Mesendoderm (in vitro differentiated cells): ENCODE results near the gene ANKRD13A.
"Not testable (repeated sequence)": the region's sequence is repeated elsewhere in the genome, so short reads cannot be mapped to it uniquely, and the experiment has no call there.

Experiments
- DNase-seq: peaks from one replicate; pipeline ENCODE4 v3.0.0; 2013
- H2AK5ac ChIP-seq: 2 replicates; pipeline ENCODE4 v1.6.1; 2013; ENCODE audit warnings: low read length, inconsistent platforms
- H2BK120ac ChIP-seq: 2 replicates; pipeline ENCODE4 v1.6.1; 2013; ENCODE audit warnings: low read depth, mild to moderate bottlenecking, low read length, moderate library complexity, mixed read lengths
- H2BK15ac ChIP-seq: replicated peaks from 2 replicates; pipeline ENCODE4 v1.6.1; 2013; ENCODE audit warnings: low read depth, mild to moderate bottlenecking, moderate library complexity
- H2BK5ac ChIP-seq: 2 replicates; pipeline ENCODE4 v1.6.1; 2013; ENCODE audit warnings: low read length, inconsistent platforms
- H3K18ac ChIP-seq: 2 replicates; pipeline ENCODE4 v1.6.1; 2013; ENCODE audit warnings: mild to moderate bottlenecking, low read length, mixed read lengths
- H3K23ac ChIP-seq: one replicate; pipeline ENCODE4 v1.6.1; 2013; ENCODE audit warnings: low read length
- H3K27ac ChIP-seq: 2 replicates; pipeline ENCODE4 v1.5.1; 2013; ENCODE audit warnings: low read depth, mild to moderate bottlenecking, inconsistent platforms, low read length, moderate library complexity
- H3K27me3 ChIP-seq: 2 replicates; pipeline ENCODE4 v1.6.1; 2013; ENCODE audit warnings: low read length, control low read depth, mild to moderate bottlenecking, inconsistent platforms; ENCODE audit not compliant: insufficient read depth, poor library complexity
- H3K36me3 ChIP-seq: 2 replicates; pipeline ENCODE4 v1.6.1; 2013; ENCODE audit warnings: low read length, inconsistent platforms; ENCODE audit not compliant: control insufficient read depth, insufficient read depth
- H3K4ac ChIP-seq: one replicate; pipeline ENCODE4 v1.6.1; 2013; ENCODE audit warnings: low read depth, mild to moderate bottlenecking, low read length, moderate library complexity
- H3K4me1 ChIP-seq: 2 replicates; pipeline ENCODE4 v1.6.1; 2013; ENCODE audit warnings: low read depth, low read length, inconsistent platforms; ENCODE audit not compliant: control insufficient read depth
- H3K4me2 ChIP-seq: 2 replicates; pipeline ENCODE4 v1.6.1; 2013; ENCODE audit warnings: low read length
- H3K4me3 ChIP-seq: 2 replicates; pipeline ENCODE4 v1.5.1; 2013; ENCODE audit warnings: mild to moderate bottlenecking, low read length
- H3K56ac ChIP-seq: one replicate; pipeline ENCODE4 v1.6.1; 2013; ENCODE audit warnings: low read length
- H3K79me1 ChIP-seq: 2 replicates; pipeline ENCODE4 v1.6.1; 2013; ENCODE audit warnings: low read length, inconsistent platforms
- H3K79me2 ChIP-seq: 2 replicates; pipeline ENCODE4 v1.6.1; 2013; ENCODE audit warnings: mild to moderate bottlenecking, low read length; ENCODE audit not compliant: control insufficient read depth, insufficient read depth
- H3K9ac ChIP-seq: 2 replicates; pipeline ENCODE4 v1.6.1; 2013; ENCODE audit warnings: low read length, inconsistent platforms
- H4K5ac ChIP-seq: one replicate; pipeline ENCODE4 v1.6.1; 2013; ENCODE audit warnings: low read length
- H4K8ac ChIP-seq: one replicate; pipeline ENCODE4 v1.6.1; 2013; ENCODE audit warnings: low read depth, mild to moderate bottlenecking, control low read depth, low read length, moderate library complexity
- WGBS: extraction: QIAGEN DNeasy Blood & Tissue Kit; methylation state at CpG from one replicate; pipeline ENCODE4 v1.1.7; 2013; ENCODE audit warnings: low lambda C conversion rate, missing lambda C conversion rate; ENCODE audit not compliant: insufficient coverage; ENCODE audit errors: extremely low coverage; 5-methylcytosine and 5-hydroxymethylcytosine counted together

Gene ANKRD13A

GRCh38 chr12:110071967-110072366, 72.7 kb downstream of the ANKRD13A start:
- Histone ChIP-seq H3K79me2 (no peaks in the 10 kb centered on the region), H3K36me3 (no peaks in the 10 kb centered on the region), H3K4ac (no peak overlapping the region), H3K4me1 (no peaks in the 10 kb centered on the region), H3K4me2 (no peak overlapping the region), H3K27ac (no peak overlapping the region), H3K79me1 (no peaks in the 10 kb centered on the region), H2AK5ac (no peak overlapping the region), H3K56ac (no peak overlapping the region), H3K4me3 (no peak overlapping the region), H3K18ac (no peak overlapping the region), H4K8ac (no peak overlapping the region), H2BK5ac (no peak overlapping the region), H3K27me3 (no peaks in the 10 kb centered on the region), H3K23ac (no peak overlapping the region), H4K5ac (no peak overlapping the region), H2BK120ac (no peak overlapping the region), H2BK15ac (no peak overlapping the region), H3K9ac (no peak overlapping the region)
- WGBS: no CpG with 5 or more reads among the region's 3 CpGs
- DNase-seq: no peak

DNA sequence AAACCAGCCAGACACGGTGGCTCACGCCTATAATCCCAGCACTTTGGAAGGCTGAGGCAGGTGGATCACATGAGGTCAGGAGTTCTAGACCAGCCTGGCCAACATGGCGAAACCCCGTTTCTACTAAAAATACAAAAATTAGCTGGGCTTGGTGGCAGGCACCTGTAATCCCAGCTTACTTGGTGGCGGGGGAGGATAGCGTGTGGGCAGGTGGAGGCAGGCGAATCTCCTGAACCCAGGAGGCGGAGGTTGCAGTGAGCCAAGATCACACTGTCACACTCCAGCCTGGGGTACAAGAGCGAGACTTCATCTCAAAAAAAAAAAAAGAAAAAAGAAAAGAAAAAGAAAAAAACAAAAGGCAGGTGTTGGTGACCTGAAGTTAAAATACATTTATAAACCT, 73.4 kb downstream of the ANKRD13A start:
- H3K4me2 ChIP-seq, H3K4ac ChIP-seq, H2BK5ac ChIP-seq, H4K8ac ChIP-seq, H4K5ac ChIP-seq, H3K4me1 ChIP-seq, H3K79me2 ChIP-seq, H3K56ac ChIP-seq, H3K4me3 ChIP-seq, H2AK5ac ChIP-seq, H3K27me3 ChIP-seq, H3K79me1 ChIP-seq, H2BK120ac ChIP-seq, H3K23ac ChIP-seq, DNase-seq, H3K18ac ChIP-seq, H2BK15ac ChIP-seq, H3K27ac ChIP-seq, H3K36me3 ChIP-seq, H3K9ac ChIP-seq: not testable (repeated sequence)
- WGBS: no CpG with 5 or more reads among the region's 9 CpGs

DNA sequence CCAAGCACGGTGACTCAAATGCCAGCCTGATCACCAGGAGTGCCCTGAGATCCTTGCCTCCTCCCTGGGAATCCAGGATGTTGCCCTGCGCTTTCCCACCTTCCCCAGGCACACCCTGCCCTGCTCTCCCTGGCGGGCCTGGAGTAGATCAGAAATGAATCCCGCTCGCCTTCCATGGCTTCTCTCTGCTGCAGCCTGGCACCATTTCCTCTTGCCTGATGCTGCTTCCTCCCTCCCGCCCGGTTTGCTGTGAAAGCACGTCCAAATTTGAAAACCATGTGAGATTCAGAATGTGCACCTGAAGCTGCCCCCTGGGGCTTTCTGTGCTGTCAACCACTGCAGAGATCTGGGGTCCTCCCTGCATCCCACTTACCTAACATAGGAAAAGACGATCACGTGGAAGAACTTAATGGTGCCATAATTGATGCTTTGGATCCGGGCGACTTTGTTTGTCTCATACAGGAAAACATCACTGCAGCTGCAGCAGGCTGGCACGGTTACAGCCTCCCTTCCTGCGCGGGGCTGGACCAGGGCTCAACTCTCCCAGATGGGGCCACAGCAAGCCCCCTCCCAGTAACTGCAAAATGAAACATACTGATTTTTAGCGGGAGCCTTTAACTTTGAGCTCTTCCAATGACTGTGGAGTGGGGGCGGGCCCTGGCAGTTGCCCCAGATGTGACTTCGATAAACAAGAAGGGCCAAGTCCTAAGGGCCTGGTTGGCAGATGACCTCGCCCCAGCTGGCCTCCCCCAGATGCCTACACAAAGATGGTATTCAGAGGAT, 74.0 kb downstream of the ANKRD13A start:
- Histone ChIP-seq H3K56ac (no peak overlapping the region), H3K79me2 (no peaks in the 10 kb centered on the region), H3K9ac (no peak overlapping the region), H2BK120ac (no peak overlapping the region), H2BK15ac (no peak overlapping the region), H4K5ac (no peak overlapping the region), H3K4ac (no peak overlapping the region), H3K4me3 (no peak overlapping the region), H3K4me1 (no peaks in the 10 kb centered on the region), H3K18ac (no peak overlapping the region), H4K8ac (no peak overlapping the region), H3K36me3 (no peaks in the 10 kb centered on the region), H2BK5ac (no peak overlapping the region), H3K23ac (no peak overlapping the region), H2AK5ac (no peak overlapping the region), H3K27me3 (no peaks in the 10 kb centered on the region), H3K79me1 (no peaks in the 10 kb centered on the region), H3K4me2 (no peak overlapping the region), H3K27ac (no peak overlapping the region)
- WGBS: no CpG with 5 or more reads among the region's 19 CpGs
- DNase-seq: no peak

DNA sequence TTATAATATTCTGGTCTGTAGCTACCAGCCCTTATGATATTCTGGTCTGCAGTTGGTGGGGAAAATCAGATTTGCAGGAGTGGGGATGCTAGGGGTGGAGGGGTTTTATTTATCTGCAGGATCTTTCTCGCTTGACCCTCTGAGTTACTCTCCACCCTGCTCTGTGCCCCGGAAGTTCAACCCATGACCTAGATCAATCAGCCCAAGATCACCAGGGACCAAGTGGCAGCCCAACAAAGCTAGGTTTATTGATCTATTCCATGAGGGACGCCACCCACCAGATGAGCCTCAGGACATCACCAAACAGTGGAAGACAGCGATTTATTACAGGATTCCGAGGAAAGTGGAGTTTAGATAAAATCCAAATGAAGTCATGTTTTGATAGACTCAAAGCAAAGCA, 74.9 kb downstream of the ANKRD13A start:
- Histone ChIP-seq H3K27me3 (no peaks in the 10 kb centered on the region), H3K27ac (no peak overlapping the region), H3K36me3 (no peaks in the 10 kb centered on the region), H3K4me1 (no peaks in the 10 kb centered on the region), H2BK5ac (no peak overlapping the region), H3K4ac (no peak overlapping the region), H4K8ac (no peak overlapping the region), H3K23ac (no peak overlapping the region), H3K9ac (no peak overlapping the region), H2AK5ac (no peak overlapping the region), H4K5ac (no peak overlapping the region), H3K4me3 (no peak overlapping the region), H3K79me2 (no peaks in the 10 kb centered on the region), H2BK120ac (no peak overlapping the region), H3K18ac (no peak overlapping the region), H3K79me1 (no peaks in the 10 kb centered on the region), H3K56ac (no peak overlapping the region), H2BK15ac (no peak overlapping the region), H3K4me2 (no peak overlapping the region)
- WGBS: no CpG with 5 or more reads among the region's 5 CpGs
- no peak for DNase-seq

DNA sequence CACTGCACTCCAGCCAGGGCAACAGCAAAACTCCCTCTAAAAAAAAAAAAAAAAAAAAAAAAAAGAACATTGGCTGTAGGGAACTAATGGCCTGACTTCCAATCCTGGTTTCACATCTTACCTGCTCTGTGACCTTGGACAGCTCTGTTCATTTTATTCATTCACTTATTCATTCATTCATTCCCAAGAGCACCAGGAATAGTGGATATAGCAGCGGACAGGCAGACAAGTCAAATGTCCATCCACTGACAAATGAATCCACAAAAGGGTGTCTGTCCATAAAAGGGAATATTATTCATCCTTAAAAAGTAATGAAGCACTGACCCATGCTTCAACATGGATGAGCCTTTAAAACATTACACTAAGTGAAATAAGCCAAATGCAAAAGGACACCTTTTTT, 76.7 kb downstream of the ANKRD13A start:
- Histone ChIP-seq H4K5ac (no peak overlapping the region), H3K9ac (no peak overlapping the region), H3K4me2 (no peak overlapping the region), H2AK5ac (no peak overlapping the region), H4K8ac (no peak overlapping the region), H2BK5ac (no peak overlapping the region), H3K27ac (no peak overlapping the region), H3K18ac (no peak overlapping the region), H3K36me3 (no peaks in the 10 kb centered on the region), H2BK120ac (no peak overlapping the region), H3K4me3 (no peak overlapping the region), H3K79me2 (no peaks in the 10 kb centered on the region), H3K27me3 (no peaks in the 10 kb centered on the region), H3K4ac (no peak overlapping the region), H3K56ac (no peak overlapping the region), H3K79me1 (no peaks in the 10 kb centered on the region), H3K23ac (no peak overlapping the region), H3K4me1 (no peaks in the 10 kb centered on the region), H2BK15ac (no peak overlapping the region)
- DNase-seq: no peak
- no CpG with 5 or more reads among the region's 1 CpG for WGBS

DNA sequence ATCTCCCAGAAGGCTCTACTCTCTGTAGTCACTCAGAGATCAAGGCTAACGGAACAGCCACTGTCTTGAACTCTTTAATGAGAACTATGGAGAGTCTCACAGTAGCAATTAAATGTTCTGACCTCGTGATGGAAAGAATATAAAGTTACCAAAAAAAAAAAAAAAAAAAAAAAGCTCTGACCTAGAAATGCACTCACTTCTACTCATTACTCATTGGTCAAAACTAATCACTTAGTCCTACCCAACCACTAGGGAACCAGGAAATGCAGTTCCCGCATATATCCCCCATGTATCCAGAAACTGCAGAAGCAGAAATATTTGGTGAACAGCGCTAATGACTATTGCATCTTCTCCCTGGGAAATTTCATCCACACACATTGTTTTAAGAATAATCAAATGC, 78.6 kb downstream of the ANKRD13A start:
- Histone ChIP-seq H2BK5ac (no peak overlapping the region), H3K4me2 (no peak overlapping the region), H3K79me1 (no peaks in the 10 kb centered on the region), H4K5ac (no peak overlapping the region), H3K9ac (no peak overlapping the region), H3K36me3 (no peaks in the 10 kb centered on the region), H3K56ac (no peak overlapping the region), H2AK5ac (no peak overlapping the region), H2BK120ac (no peak overlapping the region), H4K8ac (no peak overlapping the region), H3K23ac (no peak overlapping the region), H3K27ac (no peak overlapping the region), H2BK15ac (no peak overlapping the region), H3K79me2 (no peaks in the 10 kb centered on the region), H3K4ac (no peak overlapping the region), H3K18ac (no peak overlapping the region), H3K4me3 (no peak overlapping the region), H3K4me1 (no peaks in the 10 kb centered on the region), H3K27me3 (no peaks in the 10 kb centered on the region)
- no peak for DNase-seq
- WGBS: no CpG with 5 or more reads among the region's 4 CpGs
